NCI-H524 treated with DMSO at 0.1 percent for 48 hours (cell line): Measurements from ENCODE around the gene PPY.
A peak's percentile ranks its signal among the peaks of the same experiment; 100 is the strongest.
"Not testable (repeated sequence)": the region's sequence is repeated elsewhere in the genome, so short reads cannot be mapped to it uniquely, and the experiment has no call there.

Experiments used
- DNase-seq: peaks from one replicate; lab custom pipeline; 2025; lab: John Stamatoyannopoulos, UW

The PPY gene

DNA sequence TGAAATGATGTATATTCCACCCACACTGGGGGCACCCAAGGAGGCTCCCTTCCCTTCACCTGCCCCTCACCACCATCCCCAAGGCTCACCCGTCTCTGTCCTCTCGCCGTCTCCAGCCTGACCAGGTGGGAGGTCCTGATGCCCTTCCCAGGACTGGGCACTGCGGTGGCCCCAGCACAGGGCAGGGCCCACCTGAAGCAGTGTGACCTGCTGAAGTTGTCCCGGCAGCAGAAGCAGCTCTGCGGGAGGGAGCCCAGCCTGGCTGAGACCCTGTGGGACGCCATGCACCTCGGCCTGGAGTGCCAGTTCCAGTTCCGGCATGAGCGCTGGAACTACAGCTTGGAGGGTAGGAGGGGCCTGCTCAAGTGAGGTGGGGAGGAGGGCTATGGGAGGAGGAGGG lies 9.9 kb downstream of the PPY start:
- DNase-seq = no peak

GRCh38 chr17:43931062-43931571 lies 11.2 kb downstream of the PPY start:
- no peak for DNase-seq

- no peak for DNase-seq
These were observed 13.7 kb downstream of the PPY start for GRCh38 chr17:43928609-43929008.

DNA sequence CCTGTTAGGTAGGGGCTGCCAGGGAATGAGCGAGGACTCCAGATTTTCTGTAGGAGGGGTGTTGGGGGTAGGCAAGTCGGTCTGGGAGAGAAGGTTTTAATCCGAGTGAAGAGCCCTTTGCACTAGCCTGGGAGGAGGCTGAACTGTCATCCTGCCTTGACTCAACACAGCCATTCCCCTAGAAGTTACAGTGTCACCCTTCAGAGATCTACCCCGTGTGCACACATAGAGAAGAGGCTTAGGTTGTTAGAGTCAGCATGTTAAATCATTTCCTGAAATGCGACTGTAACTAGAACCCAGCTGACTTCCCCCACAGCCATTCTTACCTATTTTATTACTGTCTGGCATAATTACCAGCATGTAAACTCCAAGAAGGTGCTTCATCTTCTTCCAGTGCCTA lies 14.3 kb downstream of the PPY start:
- not testable (repeated sequence) for DNase-seq

- no peak for DNase-seq
These were observed 15.0 kb downstream of the PPY start for GRCh38 chr17:43927060-43927864.

- no peak for DNase-seq
These were observed 17.7 kb downstream of the PPY start for GRCh38 chr17:43924558-43924957.

- DNase-seq = no peak
These were observed 21.7 kb downstream of the PPY start for GRCh38 chr17:43920500-43921095.

DNA sequence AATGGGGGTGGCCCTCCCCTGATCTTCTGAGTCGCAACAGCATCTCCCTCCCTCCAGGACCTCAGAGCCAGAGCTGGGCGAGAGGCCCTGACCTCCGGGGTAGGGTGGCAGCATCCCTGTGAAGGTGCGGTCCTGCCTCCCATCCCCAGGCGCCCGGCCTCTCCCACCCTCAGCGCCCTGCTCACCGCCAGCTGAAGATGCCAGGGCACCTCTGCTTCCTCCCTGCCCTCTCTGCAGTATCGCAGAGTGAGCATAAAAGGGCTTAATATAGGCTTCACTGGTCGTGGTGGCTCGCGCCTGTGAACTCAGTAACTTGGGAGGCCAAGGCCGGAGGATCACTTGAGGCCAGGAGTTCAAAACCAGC lies 24.3 kb downstream of the PPY start:
- DNase-seq = no peak

- DNase-seq = peak; percentile 11
These were observed 24.8 kb downstream of the PPY start for GRCh38 chr17:43917348-43918025.

DNA sequence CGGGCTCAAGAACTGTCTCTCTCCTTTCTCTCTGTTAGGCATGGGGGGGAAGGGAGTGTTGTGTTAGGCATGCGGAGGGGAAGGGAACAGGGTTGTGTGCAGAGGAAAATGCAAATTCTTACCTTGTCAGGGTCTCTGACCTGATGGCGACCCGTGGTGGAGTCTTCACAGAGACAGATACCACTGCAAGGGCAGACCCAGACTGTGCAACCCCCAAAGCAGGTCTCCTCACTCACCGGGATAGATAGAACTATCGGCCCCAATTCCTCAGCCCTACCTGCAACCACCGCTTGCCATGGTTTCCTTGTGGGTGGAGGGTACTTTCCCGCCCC lies 25.3 kb downstream of the PPY start:
- no peak for DNase-seq

DNA sequence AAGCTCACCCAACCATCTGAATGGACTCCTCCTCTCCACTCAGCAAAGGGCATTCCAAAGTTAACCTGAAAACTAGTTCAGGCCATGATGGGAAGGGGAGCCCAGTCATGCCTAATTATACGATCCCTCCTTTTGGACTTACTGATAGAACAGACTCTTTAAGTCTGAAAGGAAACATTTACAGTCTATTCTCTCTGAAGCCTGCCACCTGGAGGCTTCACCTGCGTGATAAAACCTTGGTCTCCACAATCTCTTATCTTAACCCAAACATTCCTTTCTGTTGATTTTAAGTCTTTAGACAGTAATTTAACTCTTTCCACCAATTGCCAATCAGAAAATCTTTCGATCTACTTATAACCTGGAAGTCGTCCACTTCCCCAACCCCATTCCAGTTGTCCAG lies 25.9 kb downstream of the PPY start:
- no peak for DNase-seq

DNA sequence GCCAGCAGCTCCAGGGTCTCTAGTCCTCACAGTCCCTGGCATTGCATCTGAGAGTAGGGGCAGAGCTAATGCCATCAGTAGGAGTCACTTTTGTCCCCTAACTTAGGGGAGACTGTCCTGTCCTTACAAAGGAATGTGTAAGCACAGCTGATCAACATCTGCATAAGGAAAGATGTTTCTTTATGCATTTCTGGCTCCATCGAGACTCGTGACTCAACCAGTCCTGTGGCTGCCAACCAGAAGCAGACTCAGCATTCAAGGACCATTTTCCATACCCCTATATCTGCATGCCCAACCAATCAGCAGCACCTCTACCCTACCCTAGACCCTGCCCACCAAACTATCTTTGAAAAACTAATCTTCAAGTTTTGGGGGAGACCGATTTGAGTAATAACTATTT lies 26.7 kb downstream of the PPY start:
- no peak for DNase-seq

DNA sequence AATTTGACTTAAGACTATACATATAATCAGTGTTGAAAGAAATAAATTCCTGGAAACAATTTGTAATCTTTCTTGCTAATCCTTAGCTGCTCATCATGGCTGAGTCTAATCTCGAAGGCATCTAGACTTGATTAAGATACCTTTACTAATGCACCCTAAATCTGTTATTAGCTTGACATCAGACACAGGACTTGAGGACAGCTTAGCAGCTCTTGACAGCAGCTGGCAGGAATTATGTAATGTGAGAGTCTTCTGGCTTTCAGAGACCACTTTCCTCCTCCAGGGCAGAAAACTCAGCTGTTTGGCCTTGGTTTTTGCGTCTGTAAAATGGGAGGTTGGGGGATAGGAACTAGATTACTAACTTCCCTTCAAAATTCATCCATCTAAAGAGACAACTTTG lies 27.8 kb downstream of the PPY start:
- peak; percentile 94 for DNase-seq

- DNase-seq = no peak
These were observed 28.7 kb downstream of the PPY start for GRCh38 chr17:43913584-43913983.

GRCh38 chr17:43912635-43913304 lies 29.5 kb downstream of the PPY start:
- DNase-seq = peak; percentile 27

GRCh38 chr17:43911904-43912303 lies 30.4 kb downstream of the PPY start:
- DNase-seq = peak; percentile 79

GRCh38 chr17:43909537-43910231 lies 32.6 kb downstream of the PPY start:
- DNase-seq = no peak

- DNase-seq = peak; percentile 44
These were observed 34.1 kb downstream of the PPY start for GRCh38 chr17:43907998-43908721.

- peak; percentile 54 for DNase-seq
These were observed 34.8 kb downstream of the PPY start, which contains the start of gene MPP2 for GRCh38 chr17:43907425-43907981. TSS of gene MPP2 (minus strand) at chr17:43907536. CDS start at chr17:43904460, 3,076 bp downstream.

DNA sequence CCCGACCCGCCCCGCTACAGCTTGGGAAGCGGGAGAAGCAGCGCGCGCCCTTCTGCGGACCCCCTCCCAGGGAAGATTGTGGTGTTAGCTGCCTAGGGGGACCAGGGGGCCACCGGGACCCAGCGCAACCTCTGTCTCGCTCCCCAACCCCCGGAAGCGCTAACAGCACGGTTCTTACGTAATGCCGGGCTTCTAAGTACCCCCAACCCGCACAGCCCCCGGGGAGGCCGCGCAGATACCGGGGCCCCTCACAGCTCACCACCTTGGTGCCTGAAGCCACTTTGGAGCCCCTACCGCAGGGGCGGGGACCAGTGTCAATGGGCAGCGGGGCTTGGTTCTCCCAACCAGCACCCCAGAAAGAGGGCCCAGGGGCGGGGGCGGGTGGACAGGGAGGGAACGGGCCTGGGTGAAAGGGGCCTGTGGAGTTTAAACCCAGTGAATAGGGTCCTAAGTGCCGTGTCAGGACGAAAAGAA lies 35.3 kb downstream of the PPY start:
- DNase-seq = no peak
